ENCODE results near the gene CHMP1B.

CHMP1B gene

GRCh38 chr18:11821643-11822237, 29.5 kb upstream of the CHMP1B start:
- DNase-seq (no peak), ATAC-seq (no peak)
- H3K27me3 Mint-ChIP-seq = peaks cover 3% of the 10 kb centered on the region
- no peak overlapping the region for H3K4me3 Mint-ChIP-seq
- H3K4me1 Mint-ChIP-seq = no peaks in the 10 kb centered on the region
- no peaks in the 10 kb centered on the region for H3K36me3 Mint-ChIP-seq (ENCODE audit: low read depth)
- no peaks in the 10 kb centered on the region for H3K9me3 Mint-ChIP-seq
- no peak overlapping the region for H3K27ac Mint-ChIP-seq

DNA sequence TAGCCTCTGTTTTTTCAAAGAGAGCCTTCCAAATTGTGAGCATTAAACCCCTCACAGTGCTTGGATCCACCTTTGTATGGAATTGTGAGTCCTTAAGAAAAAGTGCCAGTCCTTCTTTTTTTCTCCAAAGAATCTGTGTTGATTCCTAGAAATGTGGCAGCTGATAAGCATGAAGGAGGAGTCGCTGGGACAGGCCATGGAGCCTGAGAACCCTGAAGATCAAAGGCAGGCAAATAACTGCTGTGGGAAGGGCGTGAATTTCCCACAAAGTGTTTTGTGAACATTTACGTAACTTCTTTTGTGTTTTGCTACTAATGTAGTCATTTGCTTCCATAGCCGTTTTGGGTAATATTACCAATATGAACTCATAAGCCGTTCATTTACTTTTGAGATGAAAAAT, 27.7 kb upstream of the CHMP1B start:
- no peak for DNase-seq

GRCh38 chr18:11826836-11827235, 24.4 kb upstream of the CHMP1B start:
- Mint-ChIP-seq H3K27me3 (peaks cover 5% of the 10 kb centered on the region), H3K4me3 (no peak overlapping the region), H3K4me1 (no peaks in the 10 kb centered on the region), H3K36me3 (ENCODE audit: low read depth) (no peaks in the 10 kb centered on the region), H3K27ac (no peak overlapping the region), H3K9me3 (peaks cover 4% of the 10 kb centered on the region)
- DNase-seq = no peak
- no peak for ATAC-seq

More for the DNA sequence above, 27.7 kb upstream of the CHMP1B start:
- Mint-ChIP-seq H3K4me1 (no peaks in the 10 kb centered on the region), H3K4me3 (no peak overlapping the region), H3K27ac (no peak overlapping the region), H3K36me3 (ENCODE audit: low read depth) (no peaks in the 10 kb centered on the region), H3K9me3 (no peaks in the 10 kb centered on the region), H3K27me3 (peaks cover 3% of the 10 kb centered on the region)
- no peak for ATAC-seq

GRCh38 chr18:11828786-11829432, 22.3 kb upstream of the CHMP1B start:
- ATAC-seq = peak; percentile 71
- Mint-ChIP-seq H3K4me1 (no peaks in the 10 kb centered on the region), H3K27me3 (peaks cover 5% of the 10 kb centered on the region), H3K27ac (no peak overlapping the region), H3K9me3 (peaks cover 4% of the 10 kb centered on the region), H3K36me3 (ENCODE audit: low read depth) (no peaks in the 10 kb centered on the region), H3K4me3 (no peak overlapping the region)
- DNase-seq = no peak

GRCh38 chr18:11830585-11830984, 20.6 kb upstream of the CHMP1B start:
- no peak overlapping the region for H3K27ac Mint-ChIP-seq
- peaks cover 4% of the 10 kb centered on the region for H3K9me3 Mint-ChIP-seq
- H3K36me3 Mint-ChIP-seq (ENCODE audit: low read depth) = no peaks in the 10 kb centered on the region
- no peak for DNase-seq
- ATAC-seq = no peak
- no peaks in the 10 kb centered on the region for H3K4me1 Mint-ChIP-seq
- no peak overlapping the region for H3K4me3 Mint-ChIP-seq
- peaks cover 5% of the 10 kb centered on the region for H3K27me3 Mint-ChIP-seq

GRCh38 chr18:11831921-11832320, 19.3 kb upstream of the CHMP1B start:
- Mint-ChIP-seq H3K36me3 (ENCODE audit: low read depth) (no peaks in the 10 kb centered on the region), H3K4me1 (no peaks in the 10 kb centered on the region), H3K27ac (no peak overlapping the region), H3K9me3 (peaks cover 4% of the 10 kb centered on the region), H3K27me3 (peaks cover 2% of the 10 kb centered on the region), H3K4me3 (no peak overlapping the region)
- no peak for ATAC-seq
- no peak for DNase-seq

DNA sequence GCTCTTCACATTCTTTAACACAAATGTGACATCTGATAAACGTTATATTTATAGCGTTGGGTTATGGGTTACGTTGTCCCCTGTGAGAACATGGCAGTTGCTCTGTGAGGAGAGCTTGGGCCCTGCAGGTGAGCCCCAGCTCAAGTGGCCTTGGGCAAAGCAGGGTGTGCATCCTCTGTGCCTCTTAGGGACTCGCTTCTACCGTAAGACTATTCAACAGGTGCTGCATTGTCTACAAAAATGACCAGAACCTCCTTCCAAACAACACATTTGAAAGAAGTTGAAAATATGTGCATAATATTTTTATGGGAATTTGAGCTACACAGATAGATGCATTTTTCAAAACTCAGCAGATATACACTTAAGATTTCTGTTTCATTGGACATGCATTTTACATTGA, 16.4 kb upstream of the CHMP1B start:
- DNase-seq (no peak), ATAC-seq (no peak)
- H3K4me1 Mint-ChIP-seq = no peaks in the 10 kb centered on the region
- no peak overlapping the region for H3K27ac Mint-ChIP-seq
- peaks cover 2% of the 10 kb centered on the region for H3K27me3 Mint-ChIP-seq
- H3K36me3 Mint-ChIP-seq (ENCODE audit: low read depth) = no peaks in the 10 kb centered on the region
- H3K9me3 Mint-ChIP-seq = peaks cover 4% of the 10 kb centered on the region
- no peak overlapping the region for H3K4me3 Mint-ChIP-seq

- DNase-seq (no peak), ATAC-seq (no peak)
- no peaks in the 10 kb centered on the region for H3K9me3 Mint-ChIP-seq
- H3K27me3 Mint-ChIP-seq = no peaks in the 10 kb centered on the region
- no peaks in the 10 kb centered on the region for H3K4me1 Mint-ChIP-seq
- H3K36me3 Mint-ChIP-seq (ENCODE audit: low read depth) = no peaks in the 10 kb centered on the region
- no peak overlapping the region for H3K27ac Mint-ChIP-seq
- no peak overlapping the region for H3K4me3 Mint-ChIP-seq
Measured at GRCh38 chr18:11839556-11839955, 11.7 kb upstream of the CHMP1B start.

DNA sequence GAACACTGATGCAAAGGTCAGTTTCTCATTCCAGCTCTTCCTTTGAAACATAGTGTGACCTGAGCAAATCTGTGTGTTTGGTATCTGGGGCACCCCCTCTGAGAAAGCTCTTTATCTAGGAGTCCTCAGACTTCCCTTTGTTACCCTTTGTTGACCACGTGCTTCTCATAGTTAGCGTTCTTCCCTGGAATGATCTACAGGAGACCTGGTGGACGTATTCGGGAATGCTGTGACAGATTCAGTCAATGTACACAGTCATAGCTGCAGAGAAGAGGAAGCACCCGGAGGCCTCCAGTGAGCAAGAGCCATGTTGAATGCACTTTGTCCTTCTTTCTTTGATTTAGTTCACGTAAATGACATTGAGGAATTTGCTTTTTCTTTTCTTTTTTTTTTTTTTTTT, 10.7 kb upstream of the CHMP1B start:
- ATAC-seq (no peak), DNase-seq (no peak)
- no peak overlapping the region for H3K27ac Mint-ChIP-seq
- H3K36me3 Mint-ChIP-seq (ENCODE audit: low read depth) = no peaks in the 10 kb centered on the region
- no peaks in the 10 kb centered on the region for H3K9me3 Mint-ChIP-seq
- no peaks in the 10 kb centered on the region for H3K27me3 Mint-ChIP-seq
- H3K4me1 Mint-ChIP-seq = no peaks in the 10 kb centered on the region
- no peak overlapping the region for H3K4me3 Mint-ChIP-seq

GRCh38 chr18:11842562-11842961, 8.7 kb upstream of the CHMP1B start:
- no peaks in the 10 kb centered on the region for H3K27me3 Mint-ChIP-seq
- H3K27ac Mint-ChIP-seq = no peak overlapping the region

DNA sequence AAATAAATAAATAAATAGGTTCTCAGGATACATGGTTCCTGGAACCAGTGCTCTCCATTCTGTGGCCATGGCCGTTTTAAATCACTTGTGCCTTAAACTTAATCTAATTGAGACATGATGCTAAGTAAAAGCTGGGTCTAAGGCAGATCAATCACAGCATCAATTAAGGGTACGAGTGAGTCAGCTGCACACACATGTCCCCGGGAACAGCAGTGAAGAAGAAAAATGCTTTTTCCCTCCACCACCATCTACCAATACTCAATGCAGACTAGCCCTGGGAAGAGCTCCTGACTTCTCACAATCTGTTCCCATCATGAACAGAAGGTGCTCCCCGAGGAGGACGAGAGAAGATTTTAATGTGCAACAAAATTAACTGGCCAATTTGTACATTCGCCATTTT, 6.8 kb upstream of the CHMP1B start:
- no peak for DNase-seq
- ATAC-seq = no peak
- Mint-ChIP-seq H3K27me3 (no peaks in the 10 kb centered on the region), H3K36me3 (ENCODE audit: low read depth) (no peaks in the 10 kb centered on the region), H3K27ac (no peak overlapping the region), H3K9me3 (no peaks in the 10 kb centered on the region), H3K4me3 (no peak overlapping the region), H3K4me1 (peaks cover 8% of the 10 kb centered on the region)

More at GRCh38 chr18:11842562-11842961, 8.7 kb upstream of the CHMP1B start:
- no peaks in the 10 kb centered on the region for H3K4me1 Mint-ChIP-seq
- DNase-seq = no peak
- no peaks in the 10 kb centered on the region for H3K9me3 Mint-ChIP-seq
- no peaks in the 10 kb centered on the region for H3K36me3 Mint-ChIP-seq (ENCODE audit: low read depth)
- H3K4me3 Mint-ChIP-seq = no peak overlapping the region
- ATAC-seq = no peak

DNA sequence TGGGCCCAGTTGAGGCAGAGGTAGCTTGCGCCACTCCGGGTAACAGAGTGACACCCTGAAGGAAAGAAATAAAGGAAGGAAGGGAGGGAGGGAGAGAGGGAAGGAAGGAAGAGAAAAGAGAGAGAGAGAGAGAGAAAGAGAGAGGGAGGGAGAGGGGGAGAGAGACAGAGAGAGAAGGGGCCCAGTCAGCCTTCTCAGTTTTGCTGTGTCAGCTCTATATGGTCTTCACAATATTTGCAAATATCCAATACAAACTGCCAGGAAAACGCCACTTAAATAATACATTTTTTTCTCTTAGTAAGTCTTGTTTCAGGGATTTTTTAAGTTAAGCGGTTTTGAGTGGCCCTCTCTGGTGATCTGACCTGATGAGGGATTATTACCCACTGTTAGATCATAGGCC, 5.6 kb upstream of the CHMP1B start:
- no peak overlapping the region for H3K4me3 Mint-ChIP-seq
- ATAC-seq = no peak
- no peaks in the 10 kb centered on the region for H3K9me3 Mint-ChIP-seq
- no peaks in the 10 kb centered on the region for H3K36me3 Mint-ChIP-seq (ENCODE audit: low read depth)
- H3K27ac Mint-ChIP-seq = no peak overlapping the region
- DNase-seq = no peak
- peaks cover 20% of the 10 kb centered on the region for H3K4me1 Mint-ChIP-seq
- H3K27me3 Mint-ChIP-seq = no peaks in the 10 kb centered on the region

GRCh38 chr18:11847811-11848210, 3.4 kb upstream of the CHMP1B start:
- Mint-ChIP-seq H3K36me3 (ENCODE audit: low read depth) (peaks cover 2% of the 10 kb centered on the region), H3K4me1 (peaks cover 33% of the 10 kb centered on the region), H3K27ac (no peak overlapping the region), H3K9me3 (no peaks in the 10 kb centered on the region), H3K27me3 (no peaks in the 10 kb centered on the region), H3K4me3 (no peak overlapping the region)
- ATAC-seq = no peak
- no peak for DNase-seq

- Mint-ChIP-seq H3K36me3 (ENCODE audit: low read depth) (peaks cover 4% of the 10 kb centered on the region), H3K4me3 (no peak overlapping the region), H3K27ac (no peak overlapping the region), H3K4me1 (peaks cover 45% of the 10 kb centered on the region), H3K27me3 (no peaks in the 10 kb centered on the region), H3K9me3 (no peaks in the 10 kb centered on the region)
- DNase-seq = no peak
- ATAC-seq = no peak
Measured at GRCh38 chr18:11849279-11849678, 1.9 kb upstream of the CHMP1B start.

GRCh38 chr18:11849841-11850634, 1.2 kb upstream of the CHMP1B start:
- peaks cover 47% of the 10 kb centered on the region for H3K4me1 Mint-ChIP-seq
- peak; percentile 59 for DNase-seq
- no peaks in the 10 kb centered on the region for H3K27me3 Mint-ChIP-seq
- ATAC-seq = peak; percentile 45
- no peaks in the 10 kb centered on the region for H3K9me3 Mint-ChIP-seq
- H3K27ac Mint-ChIP-seq = peak overlapping the region; percentile 98
- peak overlapping the region; percentile 98 for H3K4me3 Mint-ChIP-seq
- peaks cover 5% of the 10 kb centered on the region for H3K36me3 Mint-ChIP-seq (ENCODE audit: low read depth)
